Neural progenitor cell (in vitro differentiated cells): ENCODE data around the gene LBX1. TPM values are rescaled to one million over a fixed set of nuclear protein-coding genes. Genes with fewer than 3 reads are reported as not detected.
A peak's percentile ranks its signal among the peaks of the same experiment; 100 is the strongest.

ENCODE experiments used
- DNase-seq: peaks from one replicate; pipeline ENCODE4 v3.0.0-alpha.2; 2016; ENCODE audit warnings: low spot score
- H2AFZ ChIP-seq: fragments of 200-600 bp; sonication (generic); replicated peaks from 2 replicates; pipeline ENCODE4 v1.6.1; 2016; ENCODE audit warnings: antibody characterized with exemption
- H3F3A ChIP-seq: fragments of 200-600 bp; sonication (generic); 2 replicates; pipeline ENCODE4 v1.6.1; 2016; ENCODE audit warnings: antibody characterized with exemption, low read depth
- H3K27ac ChIP-seq: fragments of 200-600 bp; sonication (generic); 2 replicates; pipeline ENCODE4 v1.5.1; 2016; ENCODE audit warnings: mild to moderate bottlenecking
- H3K27me3 ChIP-seq: fragments of 200-600 bp; sonication (generic); 2 replicates; pipeline ENCODE4 v1.6.1; 2016; ENCODE audit warnings: mild to moderate bottlenecking, moderate library complexity
- H3K36me3 ChIP-seq: fragments of 200-600 bp; sonication (generic); 2 replicates; pipeline ENCODE4 v1.5.1; 2016
- H3K4me1 ChIP-seq: fragments of 200-600 bp; sonication (generic); 2 replicates; pipeline ENCODE4 v1.6.1; 2016; ENCODE audit warnings: mixed run types
- H3K4me2 ChIP-seq: fragments of 200-600 bp; sonication (generic); 2 replicates; pipeline ENCODE4 v1.6.1; 2016
- H3K4me3 ChIP-seq: fragments of 200-600 bp; sonication (generic); 2 replicates; pipeline ENCODE4 v1.5.1; 2016
- H3K79me2 ChIP-seq: fragments of 200-600 bp; sonication (generic); 2 replicates; pipeline ENCODE4 v1.6.1; 2016; ENCODE audit warnings: low read depth
- H3K9ac ChIP-seq: fragments of 200-600 bp; sonication (generic); 2 replicates; pipeline ENCODE4 v1.6.1; 2016
- H3K9me3 ChIP-seq: fragments of 200-600 bp; sonication (generic); 2 replicates; pipeline ENCODE4 v1.5.1; 2016; ENCODE audit warnings: low read depth
- H4K20me1 ChIP-seq: fragments of 200-600 bp; sonication (generic); 2 replicates; pipeline ENCODE4 v1.6.1; 2016; ENCODE audit warnings: low read depth
- H3K27ac Mint-ChIP-seq: 3 replicates; pipeline ENCODE4 v1.8.0; 2021; ENCODE audit warnings: mixed read lengths
- H3K27me3 Mint-ChIP-seq: 2 replicates; pipeline ENCODE4 v1.8.0; 2022; ENCODE audit warnings: low read depth, mild to moderate bottlenecking, inconsistent platforms, moderate library complexity, mixed read lengths; ENCODE audit not compliant: insufficient read depth
- H3K36me3 Mint-ChIP-seq: 3 replicates; pipeline ENCODE4 v1.8.0; 2021; ENCODE audit warnings: mixed read lengths
- H3K4me1 Mint-ChIP-seq: 3 replicates; pipeline ENCODE4 v1.8.0; 2021; ENCODE audit warnings: mixed read lengths
- H3K4me3 Mint-ChIP-seq: 3 replicates; pipeline ENCODE4 v1.8.0; 2021; ENCODE audit warnings: mild to moderate bottlenecking, moderate library complexity, mixed read lengths
- H3K9me3 Mint-ChIP-seq: 3 replicates; pipeline ENCODE4 v1.8.0; 2020; ENCODE audit warnings: mixed read lengths
- EZH2 ChIP-seq: fragments of 200-600 bp; sonication (generic); IDR thresholded peaks from 2 replicates; pipeline ENCODE4 v1.6.1; 2017; ENCODE audit warnings: antibody characterized with exemption, mild to moderate bottlenecking, moderate library complexity
- EZH2phosphoT487 ChIP-seq: fragments of 200-600 bp; sonication (generic); IDR thresholded peaks from 2 replicates; pipeline ENCODE4 v1.6.1; 2017; ENCODE audit warnings: antibody characterized with exemption
- total RNA-seq: library from RNA; depleted of rRNA; stranded (reverse); fragments of >200 nt; gene quantifications from 2 replicates; pipeline ENCODE4 v1.2.3, GENCODE V29; 2015; ENCODE audit warnings: low replicate concordance
- TF ChIP-seq, protein P1 (sequence below): fragments of 200-600 bp; sonication (generic); IDR thresholded peaks from 2 replicates; pipeline ENCODE4 v1.5.1; 2017; ENCODE audit warnings: antibody characterized with exemption, mild to moderate bottlenecking

Gene LBX1
- total RNA-seq, 1 donor from 2014 or later, result not detected

DNA sequence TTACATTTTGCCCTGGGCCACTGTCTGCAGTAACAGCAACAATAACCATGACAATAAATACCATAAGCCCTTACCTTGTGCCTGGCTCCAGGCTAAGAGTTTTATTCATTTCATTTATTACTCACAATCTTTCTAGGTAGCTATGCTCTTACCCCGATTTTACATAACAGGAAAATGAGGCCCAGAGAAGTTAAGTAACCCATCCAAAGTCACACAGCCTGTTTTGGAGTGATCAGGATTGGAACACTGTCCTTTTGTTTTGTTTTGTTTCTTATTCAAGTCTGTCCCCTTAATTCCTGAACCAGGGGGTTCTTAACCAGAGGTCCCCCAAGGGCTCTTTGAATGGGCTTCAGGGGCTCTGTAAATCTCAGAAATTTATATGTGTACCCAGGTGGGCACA is 4.2 kb upstream of the LBX1 start:
- Histone ChIP-seq H3K27ac (no peak overlapping the region), H3K4me2 (no peak overlapping the region), H3K9ac (no peak overlapping the region), H3K9me3 (no peaks in the 10 kb centered on the region), H4K20me1 (peaks cover 99% of the 10 kb centered on the region), H3K4me1 (peaks cover 28% of the 10 kb centered on the region), H3K79me2 (no peaks in the 10 kb centered on the region), H2AFZ (no peak overlapping the region), H3K27me3 (peaks cover 100% of the 10 kb centered on the region), H3K4me3 (no peak overlapping the region), H3F3A (peaks cover 37% of the 10 kb centered on the region), H3K36me3 (no peaks in the 10 kb centered on the region)
- peaks cover 2% of the 10 kb centered on the region for H3K36me3 Mint-ChIP-seq
- peak overlapping the region; percentile 12 for H3K4me3 Mint-ChIP-seq
- H3K4me1 Mint-ChIP-seq, result peaks cover 18% of the 10 kb centered on the region
- peaks cover 4% of the 10 kb centered on the region for H3K9me3 Mint-ChIP-seq
- peaks cover 93% of the 10 kb centered on the region for H3K27me3 Mint-ChIP-seq
- H3K27ac Mint-ChIP-seq, result no peak overlapping the region
- TF ChIP-seq EZH2 (peak; percentile 37), EZH2phosphoT487 (no peak)
- no peak for DNase-seq

DNA sequence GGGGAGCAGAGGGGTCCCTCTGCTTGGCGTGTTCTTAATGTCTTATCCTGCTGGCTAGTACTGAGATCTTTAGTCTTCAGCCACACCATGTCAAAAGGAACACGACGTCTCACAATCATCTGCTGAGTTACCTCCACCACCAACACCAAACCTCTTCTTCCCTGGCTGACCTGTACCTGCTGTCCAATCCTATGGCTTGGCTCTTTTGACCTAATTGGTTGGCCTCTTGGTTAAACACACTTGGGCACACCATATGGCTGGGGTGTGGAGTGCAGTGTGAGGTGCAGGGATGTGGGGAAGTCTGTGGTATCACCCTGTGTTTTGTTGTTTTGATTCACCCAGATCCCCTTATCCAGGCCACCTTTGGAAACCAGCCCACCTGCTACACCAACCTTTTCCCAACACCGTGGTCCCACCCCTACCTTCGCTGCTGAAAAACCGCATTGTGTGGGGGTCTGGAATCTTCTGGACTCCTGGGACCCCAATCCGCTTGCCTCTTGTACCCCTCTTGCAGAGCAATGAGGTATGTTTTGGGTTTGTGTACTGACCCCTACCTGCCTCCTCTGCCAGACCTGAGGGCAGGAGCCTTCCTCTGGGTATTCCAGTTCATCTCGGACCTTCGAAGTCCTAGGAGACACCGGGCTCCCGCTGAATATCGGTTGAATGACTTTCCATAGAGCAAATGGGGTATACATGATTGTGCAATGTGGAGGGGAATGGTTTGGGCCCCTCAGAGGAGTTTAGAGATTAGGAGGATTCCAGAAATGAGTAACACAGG is 2.8 kb upstream of the LBX1 start:
- TF ChIP-seq EZH2phosphoT487 (peak; percentile 50), EZH2 (no peak)
- TF ChIP-seq, protein P1, sequence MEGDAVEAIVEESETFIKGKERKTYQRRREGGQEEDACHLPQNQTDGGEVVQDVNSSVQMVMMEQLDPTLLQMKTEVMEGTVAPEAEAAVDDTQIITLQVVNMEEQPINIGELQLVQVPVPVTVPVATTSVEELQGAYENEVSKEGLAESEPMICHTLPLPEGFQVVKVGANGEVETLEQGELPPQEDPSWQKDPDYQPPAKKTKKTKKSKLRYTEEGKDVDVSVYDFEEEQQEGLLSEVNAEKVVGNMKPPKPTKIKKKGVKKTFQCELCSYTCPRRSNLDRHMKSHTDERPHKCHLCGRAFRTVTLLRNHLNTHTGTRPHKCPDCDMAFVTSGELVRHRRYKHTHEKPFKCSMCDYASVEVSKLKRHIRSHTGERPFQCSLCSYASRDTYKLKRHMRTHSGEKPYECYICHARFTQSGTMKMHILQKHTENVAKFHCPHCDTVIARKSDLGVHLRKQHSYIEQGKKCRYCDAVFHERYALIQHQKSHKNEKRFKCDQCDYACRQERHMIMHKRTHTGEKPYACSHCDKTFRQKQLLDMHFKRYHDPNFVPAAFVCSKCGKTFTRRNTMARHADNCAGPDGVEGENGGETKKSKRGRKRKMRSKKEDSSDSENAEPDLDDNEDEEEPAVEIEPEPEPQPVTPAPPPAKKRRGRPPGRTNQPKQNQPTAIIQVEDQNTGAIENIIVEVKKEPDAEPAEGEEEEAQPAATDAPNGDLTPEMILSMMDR, result no peak
- H3K4me1 ChIP-seq, result peaks cover 33% of the 10 kb centered on the region

DNA sequence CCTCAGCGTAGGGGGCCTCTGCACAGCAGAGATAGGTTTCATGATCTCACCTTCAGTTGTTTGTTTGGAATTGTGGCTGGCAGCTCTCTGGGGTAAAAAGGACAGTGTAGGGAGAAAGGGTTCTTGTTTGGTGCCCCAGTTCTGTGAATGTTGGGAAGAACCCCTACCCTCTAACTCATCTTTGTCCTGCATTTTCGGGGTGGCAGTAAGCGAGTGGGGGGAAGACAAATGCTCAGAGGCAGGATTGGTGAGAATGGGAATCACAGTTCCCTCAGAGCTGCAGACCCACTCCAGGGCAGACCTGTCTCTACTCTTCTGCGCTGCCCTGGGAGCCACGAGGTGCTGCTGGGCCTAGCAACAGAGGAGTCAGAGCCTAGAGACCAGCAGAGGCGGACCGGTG is 1.8 kb upstream of the LBX1 start:
- Mint-ChIP-seq H3K27ac (no peak overlapping the region), H3K4me1 (peaks cover 22% of the 10 kb centered on the region), H3K4me3 (no peak overlapping the region), H3K27me3 (peaks cover 90% of the 10 kb centered on the region), H3K9me3 (peaks cover 4% of the 10 kb centered on the region), H3K36me3 (peaks cover 2% of the 10 kb centered on the region)
- peaks cover 35% of the 10 kb centered on the region for H3F3A ChIP-seq
- no peak for TF ChIP-seq EZH2
- TF ChIP-seq EZH2phosphoT487, result no peak
- TF ChIP-seq, protein P1, result no peak
- DNase-seq, result no peak
- no peaks in the 10 kb centered on the region for H3K36me3 ChIP-seq
- H3K9me3 ChIP-seq, result no peaks in the 10 kb centered on the region
- H2AFZ ChIP-seq, result no peak overlapping the region
- H4K20me1 ChIP-seq, result peaks cover 99% of the 10 kb centered on the region
- no peak overlapping the region for H3K4me3 ChIP-seq
- H3K4me2 ChIP-seq, result no peak overlapping the region
- no peaks in the 10 kb centered on the region for H3K79me2 ChIP-seq
- no peak overlapping the region for H3K27ac ChIP-seq
- peaks cover 27% of the 10 kb centered on the region for H3K4me1 ChIP-seq
- H3K9ac ChIP-seq, result no peak overlapping the region
- peaks cover 100% of the 10 kb centered on the region for H3K27me3 ChIP-seq

More for the DNA sequence above, 2.8 kb upstream of the LBX1 start:
- Mint-ChIP-seq H3K4me3 (no peak overlapping the region), H3K9me3 (peaks cover 4% of the 10 kb centered on the region), H3K27me3 (peaks cover 92% of the 10 kb centered on the region), H3K36me3 (peaks cover 2% of the 10 kb centered on the region), H3K27ac (no peak overlapping the region), H3K4me1 (peaks cover 19% of the 10 kb centered on the region)
- no peak for DNase-seq
- Histone ChIP-seq H3K79me2 (no peaks in the 10 kb centered on the region), H3K9me3 (no peaks in the 10 kb centered on the region), H3K36me3 (no peaks in the 10 kb centered on the region), H3K27me3 (peaks cover 100% of the 10 kb centered on the region), H3K9ac (no peak overlapping the region), H3K4me2 (no peak overlapping the region), H3K27ac (no peak overlapping the region), H4K20me1 (peaks cover 99% of the 10 kb centered on the region), H3K4me3 (no peak overlapping the region), H2AFZ (no peak overlapping the region), H3F3A (peaks cover 45% of the 10 kb centered on the region)
